SH-SY5Y (cell line): ENCODE measurements around the gene LRRC4B.

ENCODE experiments used
- GATA2 ChIP-seq: IDR thresholded peaks from 2 replicates; pipeline ENCODE4 v1.6.1; 2011; ENCODE audit warnings: mild to moderate bottlenecking, low read depth, low read length
- GATA3 ChIP-seq: IDR thresholded peaks from 2 replicates; pipeline ENCODE4 v1.6.1; 2011; ENCODE audit warnings: low read depth, mild to moderate bottlenecking, low read length, moderate library complexity

DNA sequence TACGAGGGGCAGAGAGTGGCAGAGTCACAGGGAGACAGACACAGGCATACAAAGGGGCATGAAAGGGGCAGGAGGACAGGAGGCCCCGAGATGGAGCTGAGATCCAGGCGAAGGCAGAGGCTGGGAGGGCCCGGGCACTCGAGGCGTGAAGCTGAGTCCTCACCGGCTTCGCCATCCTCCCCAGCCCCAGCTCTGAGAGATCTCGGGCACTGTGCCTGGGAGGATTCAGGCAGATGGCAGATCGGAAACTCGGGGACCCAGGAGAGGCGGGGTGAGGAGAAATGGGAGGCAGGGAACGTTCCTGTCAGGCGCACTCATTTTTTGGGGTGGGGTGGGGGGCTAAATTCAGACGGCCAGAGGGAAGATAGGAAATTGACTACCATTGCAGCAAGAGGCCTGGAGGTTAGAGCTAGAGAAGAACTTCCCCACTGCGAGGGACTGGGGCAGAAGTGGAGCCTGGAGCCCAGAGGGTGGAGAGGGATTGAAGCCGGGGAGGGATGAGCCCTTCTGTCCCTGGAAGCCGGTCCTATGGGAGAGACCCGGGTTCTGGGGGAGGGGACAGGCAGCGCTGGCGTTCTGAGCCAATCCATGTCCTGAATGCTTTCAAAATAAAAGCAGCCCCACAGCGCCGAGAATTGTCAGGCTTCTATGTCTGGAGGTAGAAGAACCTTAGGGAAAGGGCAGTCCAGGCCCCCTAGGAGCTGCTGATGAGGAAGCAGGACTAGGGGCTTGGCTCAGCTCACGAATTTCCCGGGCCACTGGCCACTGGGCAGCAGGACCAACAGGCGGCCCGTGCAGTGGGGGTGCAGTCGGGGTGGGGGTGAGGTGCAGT is 12.6 kb downstream of the LRRC4B start:
- no peak for TF ChIP-seq GATA2
- TF ChIP-seq GATA3: no peak
